Type B pancreatic cell (in vitro differentiated cells): Measurements from ENCODE around the gene POLD4. TPM values are rescaled to one million over a fixed set of nuclear protein-coding genes. Genes with fewer than 3 reads are reported as not detected.
"Not testable (repeated sequence)": the region's sequence is repeated elsewhere in the genome, so short reads cannot be mapped to it uniquely, and the experiment has no call there.

Source experiments
- DNase-seq: peaks from one replicate; pipeline ENCODE4 v3.0.0; 2021; ENCODE audit warnings: mixed read lengths; ENCODE audit not compliant: unreplicated experiment; ENCODE audit errors: extremely low spot score
- H3K27ac Mint-ChIP-seq: 2 replicates; pipeline ENCODE4 v1.8.0; 2021; ENCODE audit warnings: mild to moderate bottlenecking, mixed read lengths
- H3K27me3 Mint-ChIP-seq: 2 replicates; pipeline ENCODE4 v1.8.0; 2021; ENCODE audit warnings: mixed read lengths
- H3K36me3 Mint-ChIP-seq: 2 replicates; pipeline ENCODE4 v1.8.0; 2021; ENCODE audit warnings: mixed read lengths
- H3K4me1 Mint-ChIP-seq: one replicate; pipeline ENCODE4 v1.8.0; 2021; ENCODE audit warnings: mixed read lengths; ENCODE audit not compliant: unreplicated experiment
- H3K4me3 Mint-ChIP-seq: 2 replicates; pipeline ENCODE4 v1.8.0; 2021; ENCODE audit warnings: mild to moderate bottlenecking, mixed read lengths
- H3K9me3 Mint-ChIP-seq: 2 replicates; pipeline ENCODE4 v1.8.0; 2021; ENCODE audit warnings: mixed read lengths
- total RNA-seq: library from RNA; stranded (reverse); gene quantifications from 2 replicates; pipeline ENCODE4 v1.2.1, GENCODE V29; 2021; ENCODE audit warnings: low replicate concordance
- TF ChIP-seq, protein P1 (sequence below): fragments of 200-600 bp; sonication (generic); conservative IDR thresholded peaks from 2 replicates; pipeline ENCODE4 v1.5.0; 2021; ENCODE audit warnings: antibody characterized with exemption, mild to moderate bottlenecking

Gene POLD4
- total RNA-seq, 1 donor from 2014 or later: 15.0 TPM

DNA sequence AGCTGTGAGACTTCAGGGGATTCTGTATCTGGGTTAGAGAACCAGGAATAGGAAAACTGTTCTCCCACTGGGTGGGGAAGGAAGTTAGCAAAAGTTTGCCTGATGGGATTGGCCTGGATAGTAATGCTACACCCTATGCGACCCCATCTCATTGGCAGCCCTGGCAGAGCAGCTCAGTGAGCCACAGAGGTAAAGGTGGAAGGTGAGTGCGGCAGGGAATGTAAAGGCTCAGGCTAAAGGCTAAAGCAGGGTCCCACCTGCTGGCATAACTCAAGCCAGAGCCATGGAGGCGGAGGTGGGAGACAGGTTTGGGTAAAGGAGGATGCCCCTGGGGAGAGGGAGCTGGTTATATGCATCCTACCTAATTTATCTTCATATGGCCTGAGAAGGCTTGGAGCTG is 31.3 kb downstream of the POLD4 start:
- TF ChIP-seq, protein P1, sequence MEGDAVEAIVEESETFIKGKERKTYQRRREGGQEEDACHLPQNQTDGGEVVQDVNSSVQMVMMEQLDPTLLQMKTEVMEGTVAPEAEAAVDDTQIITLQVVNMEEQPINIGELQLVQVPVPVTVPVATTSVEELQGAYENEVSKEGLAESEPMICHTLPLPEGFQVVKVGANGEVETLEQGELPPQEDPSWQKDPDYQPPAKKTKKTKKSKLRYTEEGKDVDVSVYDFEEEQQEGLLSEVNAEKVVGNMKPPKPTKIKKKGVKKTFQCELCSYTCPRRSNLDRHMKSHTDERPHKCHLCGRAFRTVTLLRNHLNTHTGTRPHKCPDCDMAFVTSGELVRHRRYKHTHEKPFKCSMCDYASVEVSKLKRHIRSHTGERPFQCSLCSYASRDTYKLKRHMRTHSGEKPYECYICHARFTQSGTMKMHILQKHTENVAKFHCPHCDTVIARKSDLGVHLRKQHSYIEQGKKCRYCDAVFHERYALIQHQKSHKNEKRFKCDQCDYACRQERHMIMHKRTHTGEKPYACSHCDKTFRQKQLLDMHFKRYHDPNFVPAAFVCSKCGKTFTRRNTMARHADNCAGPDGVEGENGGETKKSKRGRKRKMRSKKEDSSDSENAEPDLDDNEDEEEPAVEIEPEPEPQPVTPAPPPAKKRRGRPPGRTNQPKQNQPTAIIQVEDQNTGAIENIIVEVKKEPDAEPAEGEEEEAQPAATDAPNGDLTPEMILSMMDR: no peak
- Mint-ChIP-seq H3K4me1 (peaks cover 5% of the 10 kb centered on the region), H3K27ac (no peak overlapping the region), H3K9me3 (no peaks in the 10 kb centered on the region), H3K27me3 (peaks cover 3% of the 10 kb centered on the region), H3K36me3 (peaks cover 3% of the 10 kb centered on the region), H3K4me3 (no peak overlapping the region)
- DNase-seq: no peak

DNA sequence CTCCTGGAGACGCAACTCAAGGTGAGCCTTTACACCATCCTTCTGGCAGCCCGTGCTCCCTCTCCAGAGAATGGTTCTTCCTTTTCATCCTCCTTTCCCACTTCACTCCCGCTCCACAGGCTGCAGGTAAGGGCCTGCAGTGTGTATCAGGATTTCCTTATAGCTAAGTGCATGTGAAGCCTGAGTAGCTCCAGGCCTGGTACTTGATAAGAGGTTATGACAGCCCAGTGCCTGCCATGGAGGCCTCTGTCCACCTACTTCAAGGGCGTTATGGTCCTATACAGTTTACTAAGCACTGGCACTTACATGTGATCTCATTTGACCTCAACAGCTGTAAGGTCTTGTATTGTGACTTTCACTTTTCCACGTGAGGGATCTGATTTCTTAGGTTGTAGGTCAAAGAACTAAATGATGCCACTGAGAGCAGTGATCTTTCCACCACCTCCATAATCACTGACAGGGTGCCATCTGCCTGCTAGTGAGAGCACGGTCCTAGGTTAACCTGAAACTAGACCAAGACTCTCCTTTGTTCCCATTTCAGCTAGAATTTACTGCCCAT is 32.0 kb downstream of the POLD4 start:
- Mint-ChIP-seq H3K27ac (no peak overlapping the region), H3K9me3 (no peaks in the 10 kb centered on the region), H3K4me1 (peaks cover 5% of the 10 kb centered on the region), H3K4me3 (no peak overlapping the region), H3K36me3 (peaks cover 3% of the 10 kb centered on the region), H3K27me3 (peaks cover 3% of the 10 kb centered on the region)
- TF ChIP-seq, protein P1: no peak
- no peak for DNase-seq

DNA sequence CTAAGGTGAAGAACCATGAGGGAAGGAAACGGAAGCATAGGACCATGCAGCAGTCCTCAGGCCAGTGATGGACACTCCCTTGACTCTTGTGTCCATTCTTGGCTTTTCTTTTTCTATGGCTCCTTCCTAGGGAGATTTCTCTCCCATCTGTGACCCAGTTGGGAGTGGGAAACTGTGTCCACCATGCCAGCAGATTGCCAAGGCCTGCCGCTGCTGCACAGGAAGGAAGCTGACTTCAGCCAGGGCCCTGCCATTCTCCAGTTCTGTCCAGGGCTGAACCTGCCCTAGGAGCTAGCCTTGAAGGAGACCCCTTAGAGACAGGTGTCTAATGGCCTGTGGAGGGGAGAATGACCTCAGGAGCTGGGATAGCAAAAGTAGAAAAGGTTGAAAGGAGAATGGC is 32.7 kb downstream of the POLD4 start:
- Mint-ChIP-seq H3K9me3 (no peaks in the 10 kb centered on the region), H3K27me3 (peaks cover 3% of the 10 kb centered on the region), H3K36me3 (no peaks in the 10 kb centered on the region), H3K4me3 (no peak overlapping the region), H3K4me1 (peaks cover 6% of the 10 kb centered on the region), H3K27ac (no peak overlapping the region)
- TF ChIP-seq, protein P1: no peak
- no peak for DNase-seq

DNA sequence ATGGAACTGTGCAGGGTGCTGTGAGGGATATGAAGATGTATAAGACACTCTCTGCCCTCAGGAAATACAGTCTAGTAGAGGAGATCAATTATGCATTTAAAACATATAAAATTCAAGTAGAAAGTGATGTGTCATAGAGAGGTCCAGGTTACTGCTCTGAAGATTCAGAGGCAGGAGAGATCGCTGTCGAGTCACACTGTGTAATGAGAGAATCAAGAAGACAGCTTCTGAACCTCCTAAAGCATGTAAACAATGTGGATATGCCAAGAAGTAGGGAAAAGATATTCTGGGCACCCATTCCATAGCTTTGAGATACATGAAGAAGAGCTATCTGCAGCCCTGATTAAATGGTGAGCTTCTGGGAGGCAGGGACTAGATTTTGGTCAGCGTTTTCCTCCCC is 33.3 kb downstream of the POLD4 start:
- TF ChIP-seq, protein P1: no peak
- Mint-ChIP-seq H3K4me3 (no peak overlapping the region), H3K9me3 (no peaks in the 10 kb centered on the region), H3K27me3 (peaks cover 3% of the 10 kb centered on the region), H3K4me1 (peaks cover 13% of the 10 kb centered on the region), H3K36me3 (no peaks in the 10 kb centered on the region), H3K27ac (no peak overlapping the region)
- DNase-seq: no peak

DNA sequence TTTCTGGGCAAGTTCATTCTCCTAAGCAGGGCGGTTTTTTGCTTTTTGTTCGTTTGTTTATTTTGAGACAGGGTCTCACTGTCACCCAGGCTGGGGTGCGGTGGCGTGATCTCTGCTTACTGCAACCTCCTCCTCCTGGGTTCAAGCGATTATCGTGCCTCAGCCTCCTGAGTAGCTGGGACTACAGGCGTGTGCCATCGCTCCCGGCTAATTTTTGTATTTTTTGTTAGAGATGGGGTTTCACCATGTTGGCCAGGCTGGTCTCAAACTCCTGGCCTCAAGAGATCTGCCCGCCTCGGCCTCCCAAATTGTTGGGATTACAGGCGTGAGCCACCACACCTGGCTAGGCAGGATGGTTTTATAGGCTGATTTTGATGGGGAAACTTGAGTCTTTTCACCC is 34.5 kb downstream of the POLD4 start:
- H3K4me1 Mint-ChIP-seq: peaks cover 13% of the 10 kb centered on the region
- H3K4me3 Mint-ChIP-seq: peak overlapping the region; percentile 98
- peak overlapping the region; percentile 61 for H3K27ac Mint-ChIP-seq
- not testable (repeated sequence) for H3K27me3 Mint-ChIP-seq, H3K9me3 Mint-ChIP-seq, DNase-seq, H3K36me3 Mint-ChIP-seq

DNA sequence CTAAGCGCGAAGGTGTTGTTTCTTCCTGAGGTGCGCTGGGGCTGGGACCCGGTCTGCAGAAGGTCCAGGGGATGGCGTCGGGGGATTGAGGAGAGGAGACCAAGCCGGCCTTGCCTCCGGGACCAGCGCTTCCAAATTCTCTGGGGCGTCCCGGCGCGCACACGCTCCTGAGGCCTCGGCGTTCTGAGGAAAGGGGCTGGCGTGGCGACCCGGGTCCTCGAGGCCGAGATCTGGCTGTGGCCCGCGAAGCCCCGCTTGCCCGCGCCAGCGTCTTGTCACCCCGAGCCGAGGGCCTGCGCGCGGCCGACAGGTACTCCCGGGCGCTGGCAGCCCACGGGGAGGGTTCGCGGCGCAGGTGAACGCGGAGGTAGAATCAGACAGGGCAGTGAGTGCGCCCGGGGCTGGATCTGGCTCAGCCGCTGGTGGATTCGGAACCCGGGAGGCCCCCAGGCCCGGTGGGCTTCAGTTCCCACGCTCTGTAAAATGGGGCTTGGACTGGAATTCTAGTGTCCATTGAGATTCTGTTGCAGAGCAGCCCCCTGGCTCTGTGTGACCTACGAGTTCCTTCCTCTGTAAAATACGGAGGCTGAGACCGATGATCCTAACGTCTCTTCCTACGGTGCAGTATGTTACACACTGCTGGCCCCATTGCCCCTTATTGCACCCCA is 35.3 kb downstream of the POLD4 start:
- peaks cover 13% of the 10 kb centered on the region for H3K4me1 Mint-ChIP-seq
- peak overlapping the region; percentile 98 for H3K4me3 Mint-ChIP-seq
- peak; percentile 73 for DNase-seq
- peak overlapping the region; percentile 97 for H3K27ac Mint-ChIP-seq
- peaks cover 3% of the 10 kb centered on the region for H3K27me3 Mint-ChIP-seq
- TF ChIP-seq, protein P1: no peak
- H3K9me3 Mint-ChIP-seq: no peaks in the 10 kb centered on the region
- H3K36me3 Mint-ChIP-seq: no peaks in the 10 kb centered on the region
